WTC11 (cell line): Measurements from ENCODE around the gene SOX8. TPM values are rescaled to one million over a fixed set of nuclear protein-coding genes. Genes with fewer than 3 reads are reported as not detected.

Source experiments
- ATAC-seq: fragments of 200-7000 bp; cut with Tn5 transposase; 2 replicates; pipeline ENCODE4 v1.10.0; 2021; ENCODE audit warnings: mild to moderate bottlenecking, moderate library complexity
- CTCF ChIA-PET: fragments of 300-600 bp; sonication (Branson Sonifier 250); formaldehyde crosslinking; loops from one replicate; lab custom pipeline; 2021; ENCODE audit warnings: antibody characterized with exemption; lab: Charles Lee
- POLR2A ChIA-PET: fragments of 350-600 bp; sonication (Branson Sonifier 250); formaldehyde crosslinking; loops from one replicate; lab custom pipeline; 2021; ENCODE audit warnings: antibody characterized with exemption; lab: Charles Lee
- DNase-seq: peaks from one replicate; pipeline ENCODE4 v3.0.0; 2021; ENCODE audit warnings: low spot score
- H3K27ac Mint-ChIP-seq: 2 replicates; pipeline ENCODE4 v1.8.0; 2021; ENCODE audit warnings: mixed read lengths
- H3K27me3 Mint-ChIP-seq: 2 replicates; pipeline ENCODE4 v1.8.0; 2021; ENCODE audit warnings: low read depth, mild to moderate bottlenecking, moderate library complexity, mixed read lengths
- H3K36me3 Mint-ChIP-seq: 2 replicates; pipeline ENCODE4 v1.8.0; 2021; ENCODE audit warnings: mixed read lengths
- H3K4me1 Mint-ChIP-seq: 2 replicates; pipeline ENCODE4 v1.8.0; 2022; ENCODE audit warnings: mixed read lengths
- H3K4me3 Mint-ChIP-seq: 2 replicates; pipeline ENCODE4 v1.8.0; 2021; ENCODE audit warnings: mild to moderate bottlenecking, moderate library complexity, mixed read lengths
- H3K9me3 Mint-ChIP-seq: 2 replicates; pipeline ENCODE4 v1.8.0; 2021; ENCODE audit warnings: mixed read lengths
- AR ChIP-seq: fragments of 250-450 bp; sonication (Bioruptor Pico); IDR thresholded peaks from 2 replicates; pipeline ENCODE4 v1.9.0; 2021; ENCODE audit warnings: mild to moderate bottlenecking
- CDX4 ChIP-seq: fragments of 250-450 bp; sonication (Bioruptor Pico); IDR thresholded peaks from 2 replicates; pipeline ENCODE4 v1.9.0; 2021; ENCODE audit warnings: moderate library complexity, mild to moderate bottlenecking, inconsistent platforms, borderline replicate concordance
- CTCF ChIP-seq: fragments of 200-600 bp; IDR thresholded peaks from 2 replicates; pipeline ENCODE4 v1.8.0; 2022; ENCODE audit warnings: antibody characterized with exemption
- FOXJ3 ChIP-seq: sonication (generic); formaldehyde crosslinking; IDR thresholded peaks from 2 replicates; pipeline ENCODE4 v1.9.0; 2021; ENCODE audit warnings: missing genetic modification reagents, mild to moderate bottlenecking, borderline replicate concordance
- MAX ChIP-seq: sonication (generic); formaldehyde crosslinking; IDR thresholded peaks from 2 replicates; pipeline ENCODE4 v1.8.0; 2022; ENCODE audit warnings: mild to moderate bottlenecking, missing genetic modification reagents
- NFYB ChIP-seq: sonication (generic); formaldehyde crosslinking; conservative IDR thresholded peaks from 2 replicates; pipeline ENCODE4 v1.8.0; 2022; ENCODE audit warnings: low read depth, missing genetic modification reagents
- PRDM15 ChIP-seq: sonication (generic); formaldehyde crosslinking; IDR thresholded peaks from 2 replicates; pipeline ENCODE4 v1.8.0; 2022; ENCODE audit warnings: missing genetic modification reagents
- SOX15 ChIP-seq: fragments of 250-450 bp; sonication (Bioruptor Pico); IDR thresholded peaks from 2 replicates; pipeline ENCODE4 v1.9.0; 2021; ENCODE audit warnings: mild to moderate bottlenecking
- ZNF532 ChIP-seq: fragments of 250-450 bp; sonication (Bioruptor Pico); IDR thresholded peaks from 2 replicates; pipeline ENCODE4 v1.9.0; 2021; ENCODE audit warnings: mild to moderate bottlenecking, borderline replicate concordance
- total RNA-seq: library from RNA; stranded (reverse); gene quantifications from 3 replicates; pipeline ENCODE4 v1.2.3, GENCODE V29; 2021
- TF ChIP-seq, protein P1 (sequence below): sonication (generic); formaldehyde crosslinking; conservative IDR thresholded peaks from 2 replicates; pipeline ENCODE4 v1.8.1; 2023; ENCODE audit warnings: mild to moderate bottlenecking, low read depth, missing genetic modification reagents, moderate library complexity
- TF ChIP-seq, protein P2 (sequence below): sonication (generic); formaldehyde crosslinking; IDR thresholded peaks from 2 replicates; pipeline ENCODE4 v1.8.1; 2023; ENCODE audit warnings: mild to moderate bottlenecking, missing genetic modification reagents
- TF ChIP-seq, protein P3 (sequence below): fragments of 250-450 bp; sonication (Bioruptor Pico); IDR thresholded peaks from 2 replicates; pipeline ENCODE4 v2.1.2; 2022; ENCODE audit warnings: mild to moderate bottlenecking, moderate library complexity
- TF ChIP-seq, protein P4 (sequence below): sonication (generic); formaldehyde crosslinking; IDR thresholded peaks from 2 replicates; pipeline ENCODE4 v1.8.0; 2022; ENCODE audit warnings: mild to moderate bottlenecking, missing genetic modification reagents

SOX8 gene
- total RNA-seq, 1 experiment from 2014 or later: 12.3 TPM

- TF ChIP-seq PRDM15 (CRISPR knock-in tag) (no peak), NFYB (CRISPR knock-in tag) (no peak), CTCF (no peak), ZNF532 (CRISPR knock-in tag) (no peak), MAX (CRISPR knock-in tag) (no peak)
- TF ChIP-seq, all 79 proteins: peak for 0
Measured at GRCh38 chr16:976389-976931, 5.1 kb upstream of the SOX8 start (continued).

GRCh38 chr16:977081-977701 lies 4.4 kb upstream of the SOX8 start:
- Mint-ChIP-seq H3K27ac (no peak overlapping the region), H3K4me3 (no peak overlapping the region), H3K27me3 (peaks cover 23% of the 10 kb centered on the region), H3K9me3 (peaks cover 6% of the 10 kb centered on the region), H3K4me1 (no peaks in the 10 kb centered on the region), H3K36me3 (no peaks in the 10 kb centered on the region)
- ATAC-seq (no peak), DNase-seq (no peak)
- CTCF ChIA-PET: interaction anchor here (1.0 kb wide), 1 partner anchor 80 kb away, joined by 4 read pairs; no protein-coding TSS in a partner anchor
- POLR2A ChIA-PET: no interaction called here
- no peak for TF ChIP-seq SOX15 (CRISPR knock-in tag)
- no peak for TF ChIP-seq CDX4 (CRISPR knock-in tag)
- TF ChIP-seq, protein P1, sequence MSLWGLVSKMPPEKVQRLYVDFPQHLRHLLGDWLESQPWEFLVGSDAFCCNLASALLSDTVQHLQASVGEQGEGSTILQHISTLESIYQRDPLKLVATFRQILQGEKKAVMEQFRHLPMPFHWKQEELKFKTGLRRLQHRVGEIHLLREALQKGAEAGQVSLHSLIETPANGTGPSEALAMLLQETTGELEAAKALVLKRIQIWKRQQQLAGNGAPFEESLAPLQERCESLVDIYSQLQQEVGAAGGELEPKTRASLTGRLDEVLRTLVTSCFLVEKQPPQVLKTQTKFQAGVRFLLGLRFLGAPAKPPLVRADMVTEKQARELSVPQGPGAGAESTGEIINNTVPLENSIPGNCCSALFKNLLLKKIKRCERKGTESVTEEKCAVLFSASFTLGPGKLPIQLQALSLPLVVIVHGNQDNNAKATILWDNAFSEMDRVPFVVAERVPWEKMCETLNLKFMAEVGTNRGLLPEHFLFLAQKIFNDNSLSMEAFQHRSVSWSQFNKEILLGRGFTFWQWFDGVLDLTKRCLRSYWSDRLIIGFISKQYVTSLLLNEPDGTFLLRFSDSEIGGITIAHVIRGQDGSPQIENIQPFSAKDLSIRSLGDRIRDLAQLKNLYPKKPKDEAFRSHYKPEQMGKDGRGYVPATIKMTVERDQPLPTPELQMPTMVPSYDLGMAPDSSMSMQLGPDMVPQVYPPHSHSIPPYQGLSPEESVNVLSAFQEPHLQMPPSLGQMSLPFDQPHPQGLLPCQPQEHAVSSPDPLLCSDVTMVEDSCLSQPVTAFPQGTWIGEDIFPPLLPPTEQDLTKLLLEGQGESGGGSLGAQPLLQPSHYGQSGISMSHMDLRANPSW (CRISPR knock-in tag): no peak
- TF ChIP-seq, protein P2, sequence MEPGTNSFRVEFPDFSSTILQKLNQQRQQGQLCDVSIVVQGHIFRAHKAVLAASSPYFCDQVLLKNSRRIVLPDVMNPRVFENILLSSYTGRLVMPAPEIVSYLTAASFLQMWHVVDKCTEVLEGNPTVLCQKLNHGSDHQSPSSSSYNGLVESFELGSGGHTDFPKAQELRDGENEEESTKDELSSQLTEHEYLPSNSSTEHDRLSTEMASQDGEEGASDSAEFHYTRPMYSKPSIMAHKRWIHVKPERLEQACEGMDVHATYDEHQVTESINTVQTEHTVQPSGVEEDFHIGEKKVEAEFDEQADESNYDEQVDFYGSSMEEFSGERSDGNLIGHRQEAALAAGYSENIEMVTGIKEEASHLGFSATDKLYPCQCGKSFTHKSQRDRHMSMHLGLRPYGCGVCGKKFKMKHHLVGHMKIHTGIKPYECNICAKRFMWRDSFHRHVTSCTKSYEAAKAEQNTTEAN: no peak
- TF ChIP-seq AR (CRISPR knock-in tag): no peak
- TF ChIP-seq FOXJ3 (CRISPR knock-in tag): no peak
- TF ChIP-seq, protein P3, sequence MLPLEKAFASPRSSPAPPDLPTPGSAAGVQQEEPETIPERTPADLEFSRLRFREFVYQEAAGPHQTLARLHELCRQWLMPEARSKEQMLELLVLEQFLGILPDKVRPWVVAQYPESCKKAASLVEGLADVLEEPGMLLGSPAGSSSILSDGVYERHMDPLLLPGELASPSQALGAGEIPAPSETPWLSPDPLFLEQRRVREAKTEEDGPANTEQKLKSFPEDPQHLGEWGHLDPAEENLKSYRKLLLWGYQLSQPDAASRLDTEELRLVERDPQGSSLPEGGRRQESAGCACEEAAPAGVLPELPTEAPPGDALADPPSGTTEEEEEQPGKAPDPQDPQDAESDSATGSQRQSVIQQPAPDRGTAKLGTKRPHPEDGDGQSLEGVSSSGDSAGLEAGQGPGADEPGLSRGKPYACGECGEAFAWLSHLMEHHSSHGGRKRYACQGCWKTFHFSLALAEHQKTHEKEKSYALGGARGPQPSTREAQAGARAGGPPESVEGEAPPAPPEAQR (CRISPR knock-in tag): no peak
- TF ChIP-seq, protein P4, sequence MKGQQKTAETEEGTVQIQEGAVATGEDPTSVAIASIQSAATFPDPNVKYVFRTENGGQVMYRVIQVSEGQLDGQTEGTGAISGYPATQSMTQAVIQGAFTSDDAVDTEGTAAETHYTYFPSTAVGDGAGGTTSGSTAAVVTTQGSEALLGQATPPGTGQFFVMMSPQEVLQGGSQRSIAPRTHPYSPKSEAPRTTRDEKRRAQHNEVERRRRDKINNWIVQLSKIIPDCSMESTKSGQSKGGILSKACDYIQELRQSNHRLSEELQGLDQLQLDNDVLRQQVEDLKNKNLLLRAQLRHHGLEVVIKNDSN (CRISPR knock-in tag): no peak
